ENCODE measurements around the gene MRPL49.

DNA sequence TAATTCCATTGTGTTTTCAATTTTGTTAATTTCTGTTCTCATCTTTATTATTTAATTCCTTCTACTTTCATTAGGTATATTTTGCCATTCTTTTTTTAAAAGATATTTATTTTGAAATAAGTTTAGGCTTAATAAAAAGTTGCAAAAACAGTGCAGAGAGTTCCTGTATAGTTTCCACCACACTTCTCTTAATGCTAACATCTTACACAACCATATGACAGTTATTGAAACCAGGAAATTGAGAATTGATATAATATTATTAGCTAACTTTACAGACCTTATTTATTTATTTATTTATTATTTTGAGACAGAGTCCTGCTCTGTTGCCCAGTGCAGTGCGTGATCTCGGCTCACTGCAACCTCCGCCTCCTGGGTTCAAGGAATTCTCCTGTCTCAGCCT, 34.1 kb downstream of the MRPL49 start:
- TF ChIP-seq, protein P1, sequence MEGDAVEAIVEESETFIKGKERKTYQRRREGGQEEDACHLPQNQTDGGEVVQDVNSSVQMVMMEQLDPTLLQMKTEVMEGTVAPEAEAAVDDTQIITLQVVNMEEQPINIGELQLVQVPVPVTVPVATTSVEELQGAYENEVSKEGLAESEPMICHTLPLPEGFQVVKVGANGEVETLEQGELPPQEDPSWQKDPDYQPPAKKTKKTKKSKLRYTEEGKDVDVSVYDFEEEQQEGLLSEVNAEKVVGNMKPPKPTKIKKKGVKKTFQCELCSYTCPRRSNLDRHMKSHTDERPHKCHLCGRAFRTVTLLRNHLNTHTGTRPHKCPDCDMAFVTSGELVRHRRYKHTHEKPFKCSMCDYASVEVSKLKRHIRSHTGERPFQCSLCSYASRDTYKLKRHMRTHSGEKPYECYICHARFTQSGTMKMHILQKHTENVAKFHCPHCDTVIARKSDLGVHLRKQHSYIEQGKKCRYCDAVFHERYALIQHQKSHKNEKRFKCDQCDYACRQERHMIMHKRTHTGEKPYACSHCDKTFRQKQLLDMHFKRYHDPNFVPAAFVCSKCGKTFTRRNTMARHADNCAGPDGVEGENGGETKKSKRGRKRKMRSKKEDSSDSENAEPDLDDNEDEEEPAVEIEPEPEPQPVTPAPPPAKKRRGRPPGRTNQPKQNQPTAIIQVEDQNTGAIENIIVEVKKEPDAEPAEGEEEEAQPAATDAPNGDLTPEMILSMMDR (IDR thresholded peaks at IDR 0.05), result no peak
- no peak for TF ChIP-seq POLR2A (IDR thresholded peaks at IDR 0.05)
- no peak for TF ChIP-seq EP300 (IDR thresholded peaks at IDR 0.05)
